GM12874 (cell line): ENCODE measurements around the gene PGK1.

Experiments
- TF ChIP-seq, protein P1 (sequence below): IDR thresholded peaks from 2 replicates; pipeline ENCODE4 v1.5.1; 2011; ENCODE audit warnings: low read depth, mild to moderate bottlenecking, control low read depth, low read length, moderate library complexity; ENCODE audit not compliant: insufficient read depth

The PGK1 gene

DNA sequence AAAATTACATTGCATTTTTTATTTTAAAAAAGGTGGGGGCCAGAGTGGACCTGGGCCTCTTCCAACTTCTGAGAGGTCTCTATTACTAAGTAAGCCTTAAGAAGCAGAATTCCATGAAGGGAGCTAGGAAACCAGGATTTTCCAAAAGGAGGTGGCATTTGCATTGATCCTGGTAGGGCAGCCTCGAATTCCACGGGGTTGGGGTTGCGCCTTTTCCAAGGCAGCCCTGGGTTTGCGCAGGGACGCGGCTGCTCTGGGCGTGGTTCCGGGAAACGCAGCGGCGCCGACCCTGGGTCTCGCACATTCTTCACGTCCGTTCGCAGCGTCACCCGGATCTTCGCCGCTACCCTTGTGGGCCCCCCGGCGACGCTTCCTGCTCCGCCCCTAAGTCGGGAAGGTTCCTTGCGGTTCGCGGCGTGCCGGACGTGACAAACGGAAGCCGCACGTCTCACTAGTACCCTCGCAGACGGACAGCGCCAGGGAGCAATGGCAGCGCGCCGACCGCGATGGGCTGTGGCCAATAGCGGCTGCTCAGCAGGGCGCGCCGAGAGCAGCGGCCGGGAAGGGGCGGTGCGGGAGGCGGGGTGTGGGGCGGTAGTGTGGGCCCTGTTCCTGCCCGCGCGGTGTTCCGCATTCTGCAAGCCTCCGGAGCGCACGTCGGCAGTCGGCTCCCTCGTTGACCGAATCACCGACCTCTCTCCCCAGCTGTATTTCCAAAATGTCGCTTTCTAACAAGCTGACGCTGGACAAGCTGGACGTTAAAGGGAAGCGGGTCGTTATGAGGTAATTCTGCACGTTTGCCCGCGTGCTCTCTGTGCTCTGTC lies at the start of gene PGK1:
Gene PGK1, plus strand, starts transcription at position 626 of the 824 bp plus-strand sequence. Its CDS starts 93 bp downstream, at position 719.
- TF ChIP-seq, protein P1, sequence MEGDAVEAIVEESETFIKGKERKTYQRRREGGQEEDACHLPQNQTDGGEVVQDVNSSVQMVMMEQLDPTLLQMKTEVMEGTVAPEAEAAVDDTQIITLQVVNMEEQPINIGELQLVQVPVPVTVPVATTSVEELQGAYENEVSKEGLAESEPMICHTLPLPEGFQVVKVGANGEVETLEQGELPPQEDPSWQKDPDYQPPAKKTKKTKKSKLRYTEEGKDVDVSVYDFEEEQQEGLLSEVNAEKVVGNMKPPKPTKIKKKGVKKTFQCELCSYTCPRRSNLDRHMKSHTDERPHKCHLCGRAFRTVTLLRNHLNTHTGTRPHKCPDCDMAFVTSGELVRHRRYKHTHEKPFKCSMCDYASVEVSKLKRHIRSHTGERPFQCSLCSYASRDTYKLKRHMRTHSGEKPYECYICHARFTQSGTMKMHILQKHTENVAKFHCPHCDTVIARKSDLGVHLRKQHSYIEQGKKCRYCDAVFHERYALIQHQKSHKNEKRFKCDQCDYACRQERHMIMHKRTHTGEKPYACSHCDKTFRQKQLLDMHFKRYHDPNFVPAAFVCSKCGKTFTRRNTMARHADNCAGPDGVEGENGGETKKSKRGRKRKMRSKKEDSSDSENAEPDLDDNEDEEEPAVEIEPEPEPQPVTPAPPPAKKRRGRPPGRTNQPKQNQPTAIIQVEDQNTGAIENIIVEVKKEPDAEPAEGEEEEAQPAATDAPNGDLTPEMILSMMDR = no peak

DNA sequence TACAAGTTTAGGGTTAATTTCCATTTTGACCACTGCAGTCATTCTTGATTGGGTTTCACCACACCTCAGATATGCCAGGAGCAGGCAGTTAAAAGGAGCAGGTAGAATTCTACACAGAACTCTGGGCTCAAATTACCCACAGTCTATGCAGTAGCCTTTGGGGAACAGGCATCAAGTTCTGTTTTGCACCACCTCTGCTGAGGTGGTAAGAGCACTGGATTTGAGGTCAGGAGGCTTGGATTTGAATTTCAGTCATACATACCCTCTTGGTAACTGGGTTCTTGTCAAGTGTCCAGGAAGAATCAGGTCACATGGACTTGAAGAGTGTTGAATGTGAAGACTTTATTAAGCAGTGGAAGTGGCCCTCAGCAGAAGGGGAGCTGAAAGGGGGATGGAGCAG lies 40.4 kb upstream of the PGK1 start:
- TF ChIP-seq, protein P1 = no peak

DNA sequence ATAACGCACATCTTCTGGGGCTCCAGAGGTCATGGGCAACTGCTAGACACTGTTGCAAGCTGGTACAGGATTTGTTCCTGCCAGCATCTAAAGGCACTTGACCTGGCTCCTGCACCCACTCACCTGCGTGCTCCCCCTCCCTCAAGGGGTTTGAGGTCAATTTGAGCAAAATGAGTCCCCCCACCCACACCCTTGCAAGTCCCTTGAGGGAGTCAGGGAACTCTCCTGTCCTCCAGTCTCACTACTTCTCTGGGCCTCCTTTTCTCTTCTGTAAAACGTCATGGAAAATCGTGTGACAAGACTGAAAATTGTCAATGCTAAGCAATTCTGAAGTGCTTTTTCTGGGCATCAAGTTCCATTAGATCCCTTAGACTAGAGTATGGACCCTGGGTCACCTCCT lies 39.9 kb upstream of the PGK1 start:
- TF ChIP-seq, protein P1 = no peak

DNA sequence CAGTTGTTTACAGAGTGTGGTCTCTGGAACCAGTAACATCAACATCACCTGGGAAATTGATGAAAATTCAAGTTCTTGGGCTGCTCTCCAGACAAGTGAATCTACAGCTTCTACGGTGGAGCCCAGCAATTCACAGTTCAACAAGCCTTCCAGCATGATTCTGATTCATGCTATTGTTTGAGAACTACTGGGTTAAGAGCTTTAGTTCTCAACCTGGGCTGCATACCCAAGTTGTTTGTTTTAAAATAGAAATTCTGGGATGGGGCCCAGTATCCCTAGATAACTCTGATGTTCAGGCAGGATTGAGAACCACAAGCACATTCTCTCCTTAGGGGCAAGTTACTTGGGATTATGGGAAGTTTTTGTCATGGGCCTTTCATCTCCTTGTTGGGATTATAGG lies 37.9 kb upstream of the PGK1 start:
- TF ChIP-seq, protein P1 = no peak

DNA sequence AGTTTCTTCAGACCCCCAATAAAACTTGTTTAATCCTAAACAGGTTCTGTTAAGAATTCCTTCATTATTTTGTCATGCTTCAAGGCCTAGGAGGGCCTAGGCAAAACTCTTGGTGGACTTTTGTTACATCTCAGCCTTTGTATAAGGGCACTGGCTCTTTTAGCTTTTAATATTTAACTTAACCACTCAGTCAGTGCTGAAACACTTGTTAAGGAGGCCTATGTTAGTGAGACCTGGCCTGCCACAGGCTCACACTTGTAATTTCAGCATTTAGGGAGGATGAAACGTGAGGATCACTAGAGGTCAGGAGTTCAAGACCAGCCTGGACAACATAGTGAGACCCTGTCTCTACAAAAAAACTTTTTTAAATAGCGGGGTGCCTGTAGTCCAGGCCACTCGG lies 32.7 kb upstream of the PGK1 start:
- TF ChIP-seq, protein P1 = no peak

DNA sequence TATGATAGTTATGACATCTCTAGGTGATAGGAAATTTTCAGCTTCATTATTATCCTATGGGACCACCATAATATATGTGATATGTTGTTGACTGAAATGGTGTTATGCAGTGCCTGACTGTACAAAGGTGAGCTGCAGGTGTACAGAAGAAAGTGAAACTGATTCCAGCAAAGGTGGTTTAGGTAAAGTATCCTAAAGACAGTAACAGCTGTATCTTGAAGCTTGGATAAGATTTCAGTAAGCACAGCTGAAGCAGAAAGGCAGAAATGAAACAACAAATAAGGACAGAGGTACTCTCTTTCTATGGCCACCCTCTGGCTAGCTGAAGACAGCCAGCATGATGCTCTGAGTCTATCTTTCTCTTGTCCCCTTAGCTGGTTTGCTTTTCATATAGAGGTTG lies 30.0 kb upstream of the PGK1 start:
- TF ChIP-seq, protein P1 = no peak

DNA sequence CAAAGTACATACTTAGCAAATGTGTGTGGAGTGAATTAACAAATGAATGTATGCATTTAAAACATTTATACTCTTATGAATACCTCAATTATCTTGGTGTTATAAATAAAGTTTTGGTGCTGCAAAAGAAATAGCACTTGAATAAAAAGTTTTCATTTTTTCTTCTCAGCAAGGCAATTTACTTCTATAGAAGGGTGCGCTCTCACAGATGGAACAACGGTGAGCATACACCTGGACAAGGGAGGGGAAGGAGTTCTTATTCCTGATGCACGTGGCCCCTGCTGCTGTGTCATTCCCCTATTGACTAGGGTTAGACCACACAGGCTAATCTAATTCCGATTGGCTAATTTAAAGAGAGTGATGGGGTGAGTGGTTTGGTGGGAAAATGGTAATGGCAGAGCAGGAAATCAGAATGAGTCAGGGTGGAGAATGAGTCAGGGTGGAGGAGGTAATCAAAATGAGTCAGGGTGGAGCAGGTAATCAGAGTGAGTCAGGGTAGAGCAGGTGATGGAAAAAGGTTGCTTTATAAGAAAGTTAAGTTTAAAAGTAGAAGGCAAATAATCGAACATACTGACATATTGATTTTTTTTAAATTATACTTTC lies 28.2 kb upstream of the PGK1 start:
- TF ChIP-seq, protein P1 = no peak
